ENCODE results near the gene ITPK1. TPM values are rescaled to one million over a fixed set of nuclear protein-coding genes. Genes with fewer than 3 reads are reported as not detected.
"Not testable (repeated sequence)": the region's sequence is repeated elsewhere in the genome, so short reads cannot be mapped to it uniquely, and the experiment has no call there.

The ITPK1 gene
- total RNA-seq, 2 donors from 2014 or later: 53.8 to 85.0 TPM

- TF ChIP-seq CTCF (IDR thresholded peaks at IDR 0.05): no peak
- Histone ChIP-seq H3K27ac (peak overlapping the region; percentile 72 to 78), H3K4me1 (ENCODE audit: control insufficient read depth in 1 of 2, low read depth in 2 of 2) (peaks cover 16 to 53% of the 10 kb centered on the region in 2 donors)
Observed at GRCh38 chr14:93065272-93065730, 50.4 kb downstream of the ITPK1 start.

DNA sequence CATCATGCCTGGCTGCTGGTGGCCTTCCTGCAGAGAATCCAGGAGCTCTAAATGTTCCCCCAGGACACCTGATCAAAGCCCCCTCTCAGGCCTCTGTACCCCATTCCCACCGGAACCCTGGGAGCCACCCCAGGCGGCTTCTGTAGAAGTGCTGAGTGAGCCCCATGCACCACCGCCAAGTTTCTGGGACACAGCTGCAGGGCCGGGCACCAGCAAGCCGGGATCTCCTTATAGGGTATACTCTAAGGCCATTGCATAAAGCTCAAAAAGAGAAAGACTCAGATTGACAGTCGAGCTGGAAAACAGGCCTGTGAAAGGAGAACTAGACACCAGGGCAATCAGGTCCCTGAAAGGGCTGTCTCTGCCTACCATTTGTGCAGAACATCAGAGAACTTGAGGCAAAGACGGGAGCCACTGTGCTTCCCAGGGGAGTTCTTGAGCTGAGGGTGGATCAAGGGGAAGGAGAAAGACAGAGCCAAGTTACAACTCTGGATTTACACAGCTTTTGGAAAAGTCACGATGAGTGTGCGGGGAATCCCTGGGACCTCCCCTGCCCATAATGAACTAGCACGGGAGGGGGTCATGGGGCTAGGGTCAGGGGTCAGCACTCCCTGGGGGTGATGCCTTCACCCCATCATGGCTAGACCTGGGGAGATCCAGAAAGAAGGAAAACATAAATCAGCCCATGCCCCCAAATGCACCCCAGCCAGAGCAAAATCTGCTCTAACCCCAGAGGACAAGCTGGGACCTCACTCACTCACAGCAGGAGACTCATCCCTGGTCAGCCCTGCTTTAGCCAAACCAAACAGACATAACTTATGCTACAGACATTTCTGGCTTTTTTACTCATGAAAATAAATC, 51.1 kb downstream of the ITPK1 start:
- H3K27ac ChIP-seq: peak overlapping the region; percentile 72 to 78

More at GRCh38 chr14:93065272-93065730, 50.4 kb downstream of the ITPK1 start:
- ATAC-seq (ENCODE audit: insufficient number of reproducible peaks, low FRiP score, low read depth): no peak
- Histone ChIP-seq H3K4me3 (no peak overlapping the region), H3K9me3 (no peaks in the 10 kb centered on the region), H3K36me3 (no peaks in the 10 kb centered on the region), H3K27me3 (replicated peaks; ENCODE audit: insufficient read depth) (no peaks in the 10 kb centered on the region)
- no peak for DNase-seq (ENCODE audit: low spot score)

DNA sequence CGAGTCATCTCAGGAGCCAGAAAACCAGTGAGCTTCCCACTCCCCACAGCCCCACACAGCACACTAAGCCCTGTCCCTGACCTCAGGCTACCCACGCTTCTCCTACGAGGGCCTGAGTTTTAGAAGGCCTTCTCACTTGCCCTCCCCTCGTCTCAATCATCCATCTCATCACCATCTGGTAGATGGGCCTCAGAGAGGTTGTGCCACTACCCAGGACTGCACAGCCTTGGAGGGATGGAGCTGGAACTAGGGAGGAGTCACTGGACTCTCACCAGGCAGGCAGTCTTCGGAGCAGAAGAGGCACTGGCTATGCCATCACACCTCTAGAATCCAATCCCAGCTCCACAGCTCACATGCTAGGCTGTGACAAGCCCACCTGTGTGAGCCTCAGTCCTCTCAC, 52.3 kb downstream of the ITPK1 start:
- peaks cover 16 to 57% of the 10 kb centered on the region in 2 donors for H3K4me1 ChIP-seq (ENCODE audit: control insufficient read depth in 1 of 2, low read depth in 2 of 2)
- no peaks in the 10 kb centered on the region for H3K9me3 ChIP-seq
- H3K27ac ChIP-seq: peak overlapping the region; percentile 25 to 72
- no peaks in the 10 kb centered on the region for H3K36me3 ChIP-seq
- DNase-seq (ENCODE audit: low spot score): no peak
- TF ChIP-seq CTCF (IDR thresholded peaks at IDR 0.05): no peak
- no peaks in the 10 kb centered on the region for H3K27me3 ChIP-seq (replicated peaks; ENCODE audit: insufficient read depth)
- ATAC-seq (ENCODE audit: insufficient number of reproducible peaks, low FRiP score, low read depth): no peak
- H3K4me3 ChIP-seq: no peak overlapping the region

More for the DNA sequence above, 51.1 kb downstream of the ITPK1 start:
- ATAC-seq (ENCODE audit: insufficient number of reproducible peaks, low FRiP score, low read depth) (peak; percentile 33), DNase-seq (ENCODE audit: low spot score) (no peak)
- Histone ChIP-seq H3K36me3 (no peaks in the 10 kb centered on the region), H3K4me1 (ENCODE audit: control insufficient read depth in 1 of 2, low read depth in 2 of 2) (peaks cover 16 to 57% of the 10 kb centered on the region in 2 donors), H3K27me3 (replicated peaks; ENCODE audit: insufficient read depth) (no peaks in the 10 kb centered on the region), H3K9me3 (no peaks in the 10 kb centered on the region), H3K4me3 (peak overlapping the region; percentile 22)
- no peak for TF ChIP-seq CTCF (IDR thresholded peaks at IDR 0.05)

- Histone ChIP-seq H3K27me3 (replicated peaks; ENCODE audit: insufficient read depth) (no peaks in the 10 kb centered on the region), H3K4me3 (no peak overlapping the region), H3K36me3 (no peaks in the 10 kb centered on the region), H3K27ac (peak overlapping the region; percentile 25 to 72), H3K4me1 (ENCODE audit: control insufficient read depth in 1 of 2, low read depth in 2 of 2) (peaks cover 16 to 58% of the 10 kb centered on the region in 2 donors), H3K9me3 (no peaks in the 10 kb centered on the region)
- TF ChIP-seq CTCF (IDR thresholded peaks at IDR 0.05): no peak
- ATAC-seq (ENCODE audit: insufficient number of reproducible peaks, low FRiP score, low read depth) (no peak), DNase-seq (ENCODE audit: low spot score) (no peak)
Observed at GRCh38 chr14:93062890-93063289, 52.8 kb downstream of the ITPK1 start.

DNA sequence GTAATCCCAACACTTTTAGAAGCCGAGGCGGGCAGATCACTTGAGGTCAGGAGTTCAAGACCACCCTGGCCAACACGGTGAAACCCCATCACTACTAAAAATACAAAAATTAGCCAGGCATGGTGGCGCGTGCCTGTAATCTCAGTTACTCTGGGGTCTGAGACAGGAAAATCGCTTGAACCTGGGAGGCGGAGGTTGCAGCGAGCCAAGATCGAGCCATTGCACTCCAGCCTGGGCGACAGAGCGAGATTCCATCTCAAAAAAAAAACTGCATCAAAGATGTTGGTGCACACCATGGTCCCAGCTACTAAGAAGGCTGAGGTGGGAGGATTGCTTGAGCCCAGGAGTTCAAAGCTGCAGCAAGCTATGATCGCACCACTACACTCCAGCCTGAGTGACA, 53.7 kb downstream of the ITPK1 start:
- H3K4me3 ChIP-seq; ATAC-seq (ENCODE audit: insufficient number of reproducible peaks, low FRiP score, low read depth); H3K9me3 ChIP-seq; DNase-seq (ENCODE audit: low spot score); H3K27me3 ChIP-seq (replicated peaks; ENCODE audit: insufficient read depth); H3K27ac ChIP-seq; H3K36me3 ChIP-seq: not testable (repeated sequence)
- H3K4me1 ChIP-seq (ENCODE audit: control insufficient read depth in 1 of 2, low read depth in 2 of 2): peaks cover 21 to 58% of the 10 kb centered on the region in 2 donors
